ENCODE data around the gene LRMDA.

The LRMDA gene

DNA sequence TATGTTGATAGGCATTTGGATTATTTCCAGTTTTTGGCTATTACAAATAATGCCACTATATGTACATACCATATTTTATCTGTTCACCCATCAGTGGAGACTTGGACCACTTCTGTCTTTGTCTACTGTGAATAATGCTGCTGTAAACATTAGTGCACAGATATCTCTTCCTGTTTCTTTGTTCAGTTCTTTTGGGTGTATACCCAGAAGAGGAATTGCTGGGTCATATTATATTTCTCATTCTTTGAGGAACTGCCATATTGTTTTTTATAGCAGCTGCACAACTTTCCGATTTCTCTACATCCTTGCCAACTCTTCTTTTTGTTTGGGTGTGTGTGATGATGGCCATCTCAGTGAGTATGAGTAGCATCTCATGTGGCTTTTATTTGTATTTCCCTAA, 218.0 kb downstream of the LRMDA start:
- H3K4me1 ChIP-seq (ENCODE audit: control insufficient read depth, low read depth, low read length): no peaks in the 10 kb centered on the region
- no peaks in the 10 kb centered on the region for H3K36me3 ChIP-seq (ENCODE audit: control insufficient read depth, low read depth, low read length)
- H3K9ac ChIP-seq (ENCODE audit: low read length): no peak overlapping the region
- H3K9me3 ChIP-seq (ENCODE audit: control insufficient read depth, low read depth, low read length): no peaks in the 10 kb centered on the region
- no peak overlapping the region for H3K4me3 ChIP-seq (ENCODE audit: low read length)
- no peak overlapping the region for H3K27ac ChIP-seq (ENCODE audit: low read length)
- peaks cover 27% of the 10 kb centered on the region for H3K27me3 ChIP-seq (ENCODE audit: control insufficient read depth, insufficient read depth, low read length)

DNA sequence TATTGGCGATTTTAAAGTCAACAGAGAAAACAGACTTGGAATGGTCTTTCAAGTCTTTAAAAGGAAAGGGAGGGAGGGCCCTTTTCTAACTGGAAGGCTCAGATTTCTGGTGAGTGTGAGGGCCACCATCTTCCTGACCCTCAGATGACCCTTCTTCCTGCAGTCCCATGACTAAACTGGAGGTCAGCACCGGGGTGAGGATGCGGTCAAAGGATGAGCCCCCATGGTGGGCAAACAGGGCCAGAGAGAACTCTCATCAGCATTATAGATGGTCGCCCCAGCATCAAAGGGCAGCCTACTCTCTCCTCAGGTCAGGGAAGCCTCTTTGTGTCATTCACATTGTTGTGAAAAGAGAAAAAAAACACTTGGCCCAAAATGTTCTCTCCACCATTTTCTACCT, 219.2 kb downstream of the LRMDA start:
- Histone ChIP-seq H3K9me3 (ENCODE audit: control insufficient read depth, low read depth, low read length) (no peaks in the 10 kb centered on the region), H3K9ac (ENCODE audit: low read length) (no peak overlapping the region), H3K27me3 (ENCODE audit: control insufficient read depth, insufficient read depth, low read length) (peaks cover 27% of the 10 kb centered on the region), H3K4me1 (ENCODE audit: control insufficient read depth, low read depth, low read length) (no peaks in the 10 kb centered on the region), H3K27ac (ENCODE audit: low read length) (no peak overlapping the region), H3K4me3 (ENCODE audit: low read length) (no peak overlapping the region), H3K36me3 (ENCODE audit: control insufficient read depth, low read depth, low read length) (no peaks in the 10 kb centered on the region)

DNA sequence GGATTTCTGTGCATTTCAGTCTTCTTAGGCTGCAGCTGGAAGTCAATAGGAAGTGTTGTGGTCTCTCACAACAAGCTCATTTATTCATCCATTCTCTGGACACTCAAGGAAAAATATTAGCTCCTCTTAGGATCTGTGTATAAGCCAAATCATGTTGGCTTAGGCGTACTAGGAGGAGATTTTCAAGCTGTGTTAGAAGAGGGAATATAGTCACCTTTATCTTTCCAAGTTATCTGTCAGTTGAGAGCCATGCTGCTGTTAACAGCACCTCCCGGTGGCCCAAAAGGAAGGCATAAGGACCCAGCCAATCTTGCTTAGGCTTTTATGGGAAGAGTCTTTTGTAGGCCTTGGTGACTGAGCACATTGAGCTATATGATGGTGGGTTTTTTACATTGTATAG, 220.0 kb downstream of the LRMDA start:
- Histone ChIP-seq H3K4me3 (ENCODE audit: low read length) (no peak overlapping the region), H3K4me1 (ENCODE audit: control insufficient read depth, low read depth, low read length) (no peaks in the 10 kb centered on the region), H3K9ac (ENCODE audit: low read length) (no peak overlapping the region), H3K9me3 (ENCODE audit: control insufficient read depth, low read depth, low read length) (no peaks in the 10 kb centered on the region), H3K27me3 (ENCODE audit: control insufficient read depth, insufficient read depth, low read length) (peaks cover 27% of the 10 kb centered on the region), H3K36me3 (ENCODE audit: control insufficient read depth, low read depth, low read length) (no peaks in the 10 kb centered on the region), H3K27ac (ENCODE audit: low read length) (no peak overlapping the region)

DNA sequence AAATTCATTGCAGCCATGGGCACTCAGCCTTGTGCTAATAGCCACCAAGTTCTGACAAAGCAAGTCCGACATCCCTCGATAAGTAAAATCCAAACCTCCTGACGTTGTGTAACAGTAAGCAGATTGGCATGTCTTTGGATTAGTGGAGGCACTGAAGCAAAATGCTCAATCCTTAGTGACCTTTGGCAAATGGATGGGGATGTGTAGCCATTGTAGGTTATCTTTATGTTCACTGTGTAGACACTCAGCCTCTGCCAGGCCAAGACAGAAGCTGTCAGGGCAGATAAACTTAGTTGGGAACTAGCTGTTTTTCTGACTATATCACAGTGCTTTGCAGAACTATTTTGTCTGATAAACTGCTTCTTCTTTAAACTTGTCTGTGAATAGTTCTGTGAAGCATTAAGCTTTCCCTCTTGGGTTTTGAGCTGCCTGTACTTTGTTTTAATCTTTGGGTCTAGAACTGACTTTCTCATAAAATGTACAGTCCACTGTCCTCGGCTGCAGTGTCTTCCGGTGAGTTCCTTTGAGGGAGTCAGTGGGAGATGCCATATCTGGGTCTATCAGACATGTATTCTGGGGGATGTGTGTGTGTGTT, 220.8 kb downstream of the LRMDA start:
- no peak overlapping the region for H3K27ac ChIP-seq (ENCODE audit: low read length)
- H3K4me3 ChIP-seq (ENCODE audit: low read length): no peak overlapping the region
- no peaks in the 10 kb centered on the region for H3K9me3 ChIP-seq (ENCODE audit: control insufficient read depth, low read depth, low read length)
- H3K4me1 ChIP-seq (ENCODE audit: control insufficient read depth, low read depth, low read length): no peaks in the 10 kb centered on the region
- peaks cover 27% of the 10 kb centered on the region for H3K27me3 ChIP-seq (ENCODE audit: control insufficient read depth, insufficient read depth, low read length)
- no peak overlapping the region for H3K9ac ChIP-seq (ENCODE audit: low read length)
- H3K36me3 ChIP-seq (ENCODE audit: control insufficient read depth, low read depth, low read length): no peaks in the 10 kb centered on the region

DNA sequence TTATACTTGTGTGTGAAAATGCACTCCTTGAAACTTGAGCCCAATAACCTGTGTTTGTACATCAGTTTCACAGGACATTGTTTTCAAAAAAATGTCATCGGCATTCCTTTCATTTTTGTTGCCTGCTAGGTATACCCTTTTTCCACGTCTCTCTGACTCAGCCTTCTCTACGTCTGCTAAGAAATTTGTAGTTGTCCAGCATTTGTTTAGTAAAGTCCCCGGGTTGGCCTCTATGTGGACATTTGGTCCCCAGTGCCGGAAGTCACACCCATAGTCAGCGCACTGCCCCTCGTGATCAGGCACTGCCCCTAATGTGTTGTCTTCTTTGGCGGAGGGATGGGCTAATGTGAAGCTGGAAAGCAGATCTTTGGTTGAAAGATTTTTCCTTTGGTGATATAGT, 222.3 kb downstream of the LRMDA start:
- Histone ChIP-seq H3K4me3 (ENCODE audit: low read length) (no peak overlapping the region), H3K4me1 (ENCODE audit: control insufficient read depth, low read depth, low read length) (no peaks in the 10 kb centered on the region), H3K36me3 (ENCODE audit: control insufficient read depth, low read depth, low read length) (no peaks in the 10 kb centered on the region), H3K27ac (ENCODE audit: low read length) (no peak overlapping the region), H3K9me3 (ENCODE audit: control insufficient read depth, low read depth, low read length) (no peaks in the 10 kb centered on the region), H3K9ac (ENCODE audit: low read length) (no peak overlapping the region), H3K27me3 (ENCODE audit: control insufficient read depth, insufficient read depth, low read length) (peaks cover 27% of the 10 kb centered on the region)

DNA sequence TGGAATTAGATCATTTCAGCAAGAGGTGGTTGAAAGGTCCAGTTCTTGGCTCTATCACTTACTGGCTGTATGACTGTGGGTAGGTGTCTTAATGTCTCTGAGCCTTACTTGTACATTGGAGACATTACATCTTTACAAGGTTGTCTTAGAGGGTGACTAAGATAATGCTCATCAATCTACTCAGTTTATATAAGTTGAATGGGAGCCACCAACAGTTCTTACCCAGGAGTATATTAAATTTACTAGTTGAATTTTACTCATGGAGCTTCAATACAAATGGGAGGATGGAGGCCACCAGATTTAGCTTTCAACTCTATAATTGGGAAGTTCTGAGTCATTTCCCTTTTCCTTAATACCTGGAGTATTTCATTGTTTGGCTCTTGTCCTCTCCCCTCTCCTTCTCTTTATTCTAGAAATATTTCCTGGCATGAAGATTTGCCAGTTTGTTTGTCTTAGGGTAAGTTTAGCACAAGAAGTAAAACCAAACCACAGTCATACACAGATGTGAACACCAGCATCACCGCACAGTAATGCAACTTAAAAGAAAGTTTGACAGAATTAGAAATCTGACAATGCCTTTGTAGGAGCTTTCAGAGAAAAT, 222.8 kb downstream of the LRMDA start:
- Histone ChIP-seq H3K9me3 (ENCODE audit: control insufficient read depth, low read depth, low read length) (no peaks in the 10 kb centered on the region), H3K36me3 (ENCODE audit: control insufficient read depth, low read depth, low read length) (no peaks in the 10 kb centered on the region), H3K9ac (ENCODE audit: low read length) (no peak overlapping the region), H3K27ac (ENCODE audit: low read length) (no peak overlapping the region), H3K27me3 (ENCODE audit: control insufficient read depth, insufficient read depth, low read length) (peaks cover 22% of the 10 kb centered on the region), H3K4me1 (ENCODE audit: control insufficient read depth, low read depth, low read length) (no peaks in the 10 kb centered on the region), H3K4me3 (ENCODE audit: low read length) (no peak overlapping the region)

DNA sequence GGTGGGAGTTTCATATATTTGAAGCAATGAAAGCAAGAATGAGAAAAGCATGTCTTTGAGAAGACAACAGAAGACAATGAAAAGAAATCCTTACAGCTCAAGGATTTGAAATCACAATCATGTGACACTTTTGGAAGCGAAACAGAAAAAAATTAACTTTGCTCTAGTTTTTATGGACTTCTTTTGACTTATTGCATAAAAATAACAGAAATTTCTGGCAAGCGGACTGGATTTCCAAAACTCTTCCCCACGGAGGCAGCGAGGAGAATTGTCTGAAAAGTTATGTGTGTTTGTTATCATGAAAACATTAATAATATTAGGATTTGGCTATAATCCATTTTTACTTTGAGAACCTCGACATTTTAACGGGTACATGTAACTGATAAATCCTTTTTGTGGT, 223.3 kb downstream of the LRMDA start:
- H3K36me3 ChIP-seq (ENCODE audit: control insufficient read depth, low read depth, low read length): no peaks in the 10 kb centered on the region
- H3K27me3 ChIP-seq (ENCODE audit: control insufficient read depth, insufficient read depth, low read length): peaks cover 19% of the 10 kb centered on the region
- no peak overlapping the region for H3K9ac ChIP-seq (ENCODE audit: low read length)
- no peak overlapping the region for H3K4me3 ChIP-seq (ENCODE audit: low read length)
- H3K27ac ChIP-seq (ENCODE audit: low read length): no peak overlapping the region
- H3K4me1 ChIP-seq (ENCODE audit: control insufficient read depth, low read depth, low read length): no peaks in the 10 kb centered on the region
- no peaks in the 10 kb centered on the region for H3K9me3 ChIP-seq (ENCODE audit: control insufficient read depth, low read depth, low read length)

DNA sequence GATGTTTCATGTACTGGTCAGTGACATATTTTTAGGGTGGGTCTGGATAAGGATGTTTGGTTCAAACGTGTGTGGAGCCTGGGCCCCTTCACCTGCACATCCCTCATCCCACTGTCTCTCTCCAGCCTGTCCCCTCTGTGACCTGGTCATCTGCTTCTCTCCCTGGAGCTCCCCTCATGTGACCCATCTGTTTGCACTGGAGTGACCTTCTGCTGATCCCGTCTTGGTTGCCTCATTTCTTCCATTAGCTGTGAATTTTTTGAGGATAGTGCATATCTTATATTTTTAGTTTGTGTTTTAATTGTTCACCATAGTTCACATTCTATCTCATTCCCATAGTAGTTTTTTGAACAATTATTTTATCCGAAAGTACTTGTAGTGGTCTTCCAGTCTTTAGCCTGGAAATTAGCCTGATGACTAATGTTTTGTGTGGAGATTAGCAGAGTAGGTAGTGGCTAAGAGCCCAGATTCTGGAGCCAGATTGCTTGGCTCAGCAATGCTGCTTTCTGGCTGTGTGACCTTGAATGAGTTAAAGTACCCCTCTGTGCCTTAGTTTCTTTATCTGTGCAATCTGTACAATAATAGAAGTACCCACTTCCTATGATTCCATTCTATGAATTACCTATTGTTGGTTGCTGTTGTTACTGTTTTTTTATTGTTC, 224.5 kb downstream of the LRMDA start:
- Histone ChIP-seq H3K4me1 (ENCODE audit: control insufficient read depth, low read depth, low read length) (no peaks in the 10 kb centered on the region), H3K4me3 (ENCODE audit: low read length) (no peak overlapping the region), H3K27me3 (ENCODE audit: control insufficient read depth, insufficient read depth, low read length) (peaks cover 13% of the 10 kb centered on the region), H3K36me3 (ENCODE audit: control insufficient read depth, low read depth, low read length) (no peaks in the 10 kb centered on the region), H3K9ac (ENCODE audit: low read length) (no peak overlapping the region), H3K9me3 (ENCODE audit: control insufficient read depth, low read depth, low read length) (no peaks in the 10 kb centered on the region), H3K27ac (ENCODE audit: low read length) (no peak overlapping the region)

DNA sequence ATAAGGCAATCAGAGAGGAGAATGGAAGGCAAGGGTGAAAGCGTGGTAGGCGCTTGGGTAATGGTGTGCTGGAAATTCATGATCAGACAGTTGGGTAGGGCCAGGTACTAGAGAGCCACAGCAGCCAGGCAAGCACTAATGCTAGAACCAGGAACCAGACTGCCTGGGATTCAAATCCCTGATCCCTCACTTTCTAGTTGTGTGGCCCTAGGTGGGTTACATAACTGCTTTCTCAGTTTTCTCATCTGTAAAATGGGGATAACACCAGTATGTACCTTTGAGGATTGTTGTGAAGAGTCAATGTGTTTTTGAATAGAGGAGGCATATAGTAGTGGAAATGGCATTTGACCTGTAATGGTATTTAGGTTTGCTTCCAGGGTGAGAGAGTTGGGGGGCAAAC, 225.9 kb downstream of the LRMDA start:
- Histone ChIP-seq H3K9me3 (ENCODE audit: control insufficient read depth, low read depth, low read length) (no peaks in the 10 kb centered on the region), H3K9ac (ENCODE audit: low read length) (no peak overlapping the region), H3K27ac (ENCODE audit: low read length) (no peak overlapping the region), H3K36me3 (ENCODE audit: control insufficient read depth, low read depth, low read length) (no peaks in the 10 kb centered on the region), H3K4me3 (ENCODE audit: low read length) (no peak overlapping the region), H3K4me1 (ENCODE audit: control insufficient read depth, low read depth, low read length) (no peaks in the 10 kb centered on the region), H3K27me3 (ENCODE audit: control insufficient read depth, insufficient read depth, low read length) (peaks cover 6% of the 10 kb centered on the region)

DNA sequence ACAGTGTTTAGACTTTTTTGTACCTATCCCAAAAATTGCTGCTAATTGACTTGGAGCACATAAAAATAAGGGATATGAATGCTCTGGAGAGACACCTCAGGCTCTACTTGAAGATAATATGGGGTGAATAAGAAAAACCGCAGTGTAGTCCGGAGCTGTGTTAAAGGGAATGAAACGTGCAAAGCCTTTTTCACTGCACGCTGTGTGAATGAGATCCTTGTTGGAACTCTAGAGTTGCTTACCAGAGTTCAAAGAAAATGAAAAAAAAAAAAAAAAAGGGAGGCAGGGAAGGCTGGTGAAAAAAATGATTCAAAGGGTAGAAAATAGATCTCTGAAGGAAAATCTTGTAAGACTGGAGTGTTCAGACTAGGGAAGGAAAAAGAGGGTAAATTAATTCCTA, 226.6 kb downstream of the LRMDA start:
- H3K9me3 ChIP-seq (ENCODE audit: control insufficient read depth, low read depth, low read length): no peaks in the 10 kb centered on the region
- H3K9ac ChIP-seq (ENCODE audit: low read length): no peak overlapping the region
- no peaks in the 10 kb centered on the region for H3K27me3 ChIP-seq (ENCODE audit: control insufficient read depth, insufficient read depth, low read length)
- no peaks in the 10 kb centered on the region for H3K4me1 ChIP-seq (ENCODE audit: control insufficient read depth, low read depth, low read length)
- no peaks in the 10 kb centered on the region for H3K36me3 ChIP-seq (ENCODE audit: control insufficient read depth, low read depth, low read length)
- no peak overlapping the region for H3K27ac ChIP-seq (ENCODE audit: low read length)
- H3K4me3 ChIP-seq (ENCODE audit: low read length): no peak overlapping the region

DNA sequence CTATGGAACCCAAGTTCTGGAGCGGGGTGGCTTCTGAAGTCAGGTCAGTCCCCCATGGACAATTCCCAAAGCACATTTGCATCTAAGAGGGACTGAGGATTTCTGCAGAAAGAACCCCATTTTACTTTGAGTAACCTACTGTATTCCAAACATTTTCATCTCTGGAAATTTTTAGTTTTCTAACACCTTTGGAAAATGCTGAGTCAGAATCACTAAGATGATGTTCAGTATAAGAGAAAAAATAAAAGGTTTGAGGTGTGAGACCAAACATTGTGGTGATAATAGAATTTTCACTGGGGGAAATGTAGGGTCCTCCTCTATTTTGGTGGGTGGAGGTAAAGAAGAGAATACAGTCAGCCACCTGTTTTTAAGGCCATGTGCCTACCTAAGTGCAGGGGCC, 227.1 kb downstream of the LRMDA start:
- H3K9me3 ChIP-seq (ENCODE audit: control insufficient read depth, low read depth, low read length): no peaks in the 10 kb centered on the region
- no peaks in the 10 kb centered on the region for H3K4me1 ChIP-seq (ENCODE audit: control insufficient read depth, low read depth, low read length)
- no peaks in the 10 kb centered on the region for H3K36me3 ChIP-seq (ENCODE audit: control insufficient read depth, low read depth, low read length)
- no peak overlapping the region for H3K9ac ChIP-seq (ENCODE audit: low read length)
- no peaks in the 10 kb centered on the region for H3K27me3 ChIP-seq (ENCODE audit: control insufficient read depth, insufficient read depth, low read length)
- H3K27ac ChIP-seq (ENCODE audit: low read length): no peak overlapping the region
- no peak overlapping the region for H3K4me3 ChIP-seq (ENCODE audit: low read length)

DNA sequence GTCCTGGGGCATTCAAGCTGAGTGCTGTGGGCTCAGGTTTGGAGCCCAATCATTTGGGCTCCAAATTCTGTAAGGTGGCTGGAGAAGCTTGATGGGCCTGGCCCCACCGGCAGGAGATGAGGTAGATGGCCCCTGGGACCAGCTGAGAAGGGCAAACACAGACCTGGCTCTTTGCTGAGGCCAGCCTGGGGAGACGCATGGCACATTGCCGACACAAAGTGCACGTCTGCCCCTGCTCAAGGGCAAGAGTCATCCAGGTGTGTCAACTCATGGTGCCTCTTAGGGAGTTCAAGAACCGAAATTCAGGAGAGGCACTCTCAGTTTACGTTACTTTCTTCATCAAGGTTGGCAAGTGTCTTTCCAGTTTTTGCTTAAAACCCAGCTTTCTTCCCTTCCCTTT, 227.5 kb downstream of the LRMDA start:
- Histone ChIP-seq H3K36me3 (ENCODE audit: control insufficient read depth, low read depth, low read length) (no peaks in the 10 kb centered on the region), H3K9ac (ENCODE audit: low read length) (no peak overlapping the region), H3K27me3 (ENCODE audit: control insufficient read depth, insufficient read depth, low read length) (no peaks in the 10 kb centered on the region), H3K4me1 (ENCODE audit: control insufficient read depth, low read depth, low read length) (no peaks in the 10 kb centered on the region), H3K4me3 (ENCODE audit: low read length) (no peak overlapping the region), H3K9me3 (ENCODE audit: control insufficient read depth, low read depth, low read length) (no peaks in the 10 kb centered on the region), H3K27ac (ENCODE audit: low read length) (no peak overlapping the region)
